Measurements from ENCODE around the gene FGD3.
A peak's percentile ranks its signal among the peaks of the same experiment; 100 is the strongest.

The FGD3 gene

DNA sequence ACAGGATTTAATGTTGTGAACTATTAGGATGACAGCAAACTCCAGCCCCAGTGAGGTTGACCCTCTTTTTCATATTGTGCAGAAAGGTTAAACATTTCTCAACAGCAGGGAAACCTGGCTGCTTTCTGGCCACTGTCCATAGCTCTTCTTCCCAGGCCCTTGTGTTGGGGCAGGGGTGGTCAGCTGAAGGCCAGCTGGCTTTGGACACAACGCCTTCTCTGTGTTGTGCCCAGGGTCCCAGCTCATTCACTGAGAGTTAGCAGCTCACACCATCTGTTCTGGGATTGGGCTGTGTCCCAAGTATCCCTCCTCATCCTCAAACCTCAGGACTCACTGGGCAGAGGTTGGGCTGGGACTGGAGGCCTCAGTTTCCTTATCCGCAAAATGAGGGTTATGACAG, 1.3 kb downstream of the FGD3 start:
- H3K4me3 ChIP-seq (replicated peaks; ENCODE audit: low read depth, low read length), result no peak overlapping the region
- no peak for TF ChIP-seq CTCF (IDR thresholded peaks at IDR 0.05; ENCODE audit: low read length, missing control alignments)
- DNase-seq (ENCODE audit: low read depth), result no peak

DNA sequence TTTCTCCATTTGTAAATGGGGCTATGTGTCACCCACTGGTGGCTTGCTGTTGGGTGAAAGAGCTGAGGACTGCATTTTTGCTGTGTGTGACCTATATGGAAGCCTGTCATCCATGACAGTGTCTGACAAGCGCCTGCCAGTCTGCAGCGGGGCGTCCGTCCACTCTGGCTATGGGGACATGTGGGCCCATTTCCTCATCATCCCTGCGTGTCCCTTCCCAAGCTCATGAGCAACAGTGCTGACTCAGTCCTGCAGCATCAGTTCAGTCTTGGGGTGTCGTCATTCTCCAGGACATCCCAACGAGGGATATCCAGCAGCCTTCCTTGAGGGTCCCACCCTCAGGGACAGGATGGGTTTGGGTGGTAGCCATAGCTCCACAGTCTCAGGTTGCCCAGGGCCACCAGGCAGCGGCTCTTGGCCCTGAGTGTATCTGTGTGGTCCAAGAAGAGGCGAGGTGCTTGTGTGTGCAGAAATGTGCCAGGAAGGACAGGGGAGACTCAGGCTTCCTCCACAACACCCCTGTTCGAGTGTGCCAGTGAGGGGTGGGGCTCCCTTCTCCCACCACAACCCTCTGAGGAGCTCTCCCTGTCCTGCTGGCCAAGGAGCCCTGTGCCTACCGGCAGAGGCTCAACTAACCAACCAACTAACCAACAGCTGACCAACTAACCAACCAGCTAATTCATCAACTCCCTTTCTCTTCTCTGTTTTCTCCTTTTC, 2.1 kb downstream of the FGD3 start:
- DNase-seq (ENCODE audit: low read depth), result no peak
- no peak for TF ChIP-seq CTCF (IDR thresholded peaks at IDR 0.05; ENCODE audit: low read length, missing control alignments)
- no peak overlapping the region for H3K4me3 ChIP-seq (replicated peaks; ENCODE audit: low read depth, low read length)

DNA sequence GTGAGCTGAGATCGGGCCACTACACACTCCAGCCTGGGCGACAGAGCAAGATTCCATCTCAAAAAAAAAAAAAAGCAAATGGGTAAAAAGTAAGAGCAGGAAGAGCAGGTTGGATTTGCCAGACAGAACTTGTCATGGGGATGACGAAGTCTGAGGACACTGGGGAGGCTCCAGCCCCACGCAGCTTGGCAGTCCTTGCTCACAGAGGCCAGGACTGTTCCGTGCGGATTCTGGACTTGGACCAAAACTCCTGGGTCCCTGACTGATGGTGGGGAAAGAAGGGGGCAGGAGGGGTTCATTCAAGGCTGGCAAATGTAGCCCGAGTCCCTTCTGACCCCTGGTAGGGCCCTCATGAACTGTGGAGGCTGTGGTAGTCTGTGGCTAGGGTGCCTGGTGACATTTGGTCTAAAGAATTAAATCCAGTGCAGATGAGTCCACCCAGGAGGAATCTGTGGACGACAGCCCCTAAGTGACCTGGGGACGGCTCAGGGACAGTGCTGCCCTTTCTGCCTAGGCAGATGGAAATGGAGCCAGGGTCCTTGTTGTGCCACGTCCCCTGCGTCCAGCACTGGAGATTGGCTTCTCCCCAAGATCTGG, 3.1 kb downstream of the FGD3 start:
- no peak for DNase-seq (ENCODE audit: low read depth)
- TF ChIP-seq CTCF (IDR thresholded peaks at IDR 0.05; ENCODE audit: low read length, missing control alignments), result no peak
- H3K4me3 ChIP-seq (replicated peaks; ENCODE audit: low read depth, low read length), result no peak overlapping the region

- TF ChIP-seq CTCF (IDR thresholded peaks at IDR 0.05; ENCODE audit: low read length, missing control alignments), result no peak
- no peak overlapping the region for H3K4me3 ChIP-seq (replicated peaks; ENCODE audit: low read depth, low read length)
- DNase-seq (ENCODE audit: low read depth), result no peak
Measured at GRCh38 chr9:92952906-92953610, 5.7 kb downstream of the FGD3 start.

DNA sequence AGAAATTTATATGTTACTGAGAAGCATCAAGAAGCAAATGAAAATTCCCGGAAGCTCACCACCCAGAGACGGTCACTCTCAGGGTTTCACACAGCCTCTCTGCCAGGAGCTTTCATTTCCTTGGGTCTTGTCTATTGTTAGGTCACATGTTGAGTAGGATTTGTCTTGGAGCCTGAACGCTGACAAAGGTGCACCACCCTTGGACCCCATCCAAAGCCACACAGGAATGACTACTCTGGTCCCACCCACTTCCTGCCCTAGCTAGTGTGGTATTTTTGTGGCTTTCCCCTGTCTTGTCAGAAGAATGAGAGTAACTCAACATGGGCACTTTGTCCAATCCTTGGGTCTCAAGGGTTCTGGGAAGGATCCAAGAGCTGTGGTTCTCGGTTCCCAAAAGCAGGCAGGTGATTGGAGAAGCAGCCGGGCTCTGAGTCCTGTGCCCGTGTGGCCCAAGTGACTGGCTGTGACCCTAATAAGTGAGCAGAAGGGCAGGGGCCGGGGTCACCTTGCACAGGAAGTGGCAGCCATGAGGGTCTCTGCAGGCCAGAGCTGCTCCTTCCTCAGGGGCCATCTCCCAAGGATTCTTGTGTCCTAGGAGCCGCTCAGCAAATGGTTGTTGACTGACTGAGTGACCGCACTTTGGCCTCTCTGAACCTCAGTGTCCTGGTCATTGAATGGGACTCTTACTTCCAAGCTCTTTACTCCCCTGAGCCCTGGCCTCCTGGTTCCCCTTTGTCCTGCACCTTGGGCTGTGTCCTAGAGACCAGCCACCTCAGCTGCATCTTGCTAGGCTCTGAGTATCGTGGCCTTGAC, 6.9 kb downstream of the FGD3 start:
- peak; percentile 18 for DNase-seq (ENCODE audit: low read depth)
- TF ChIP-seq CTCF (IDR thresholded peaks at IDR 0.05; ENCODE audit: low read length, missing control alignments), result no peak
- no peak overlapping the region for H3K4me3 ChIP-seq (replicated peaks; ENCODE audit: low read depth, low read length)

GRCh38 chr9:92954886-92955285, 7.6 kb downstream of the FGD3 start:
- H3K4me3 ChIP-seq (replicated peaks; ENCODE audit: low read depth, low read length), result no peak overlapping the region
- no peak for TF ChIP-seq CTCF (IDR thresholded peaks at IDR 0.05; ENCODE audit: low read length, missing control alignments)
- no peak for DNase-seq (ENCODE audit: low read depth)
